Liver (tissue), 9 donors: ENCODE results near the gene AGL. TPM values are rescaled to one million over a fixed set of nuclear protein-coding genes. Genes with fewer than 3 reads are reported as not detected.

ENCODE experiments used
- DNase-seq: peaks from one replicate; pipeline ENCODE4 v3.0.0-alpha.2; 2017; ENCODE audit warnings: low spot score
- H3K27ac ChIP-seq, 2 donors: one replicate each; pipeline ENCODE4 v1.7.0; 2013; ENCODE audit warnings: inconsistent platforms in 2 of 2, low read length in 2 of 2, control low read depth in 1 of 2, low read depth in 1 of 2, mild to moderate bottlenecking in 1 of 2
- H3K27me3 ChIP-seq, 4 donors: one replicate each; pipeline versions ENCODE4 v1.6.1 to v1.7.0; 2013; ENCODE audit warnings: low read length in 3 of 4, inconsistent platforms in 1 of 4, mild to moderate bottlenecking in 1 of 4, moderate library complexity in 1 of 4; ENCODE audit not compliant: control insufficient read depth in 4 of 4, insufficient read depth in 4 of 4
- H3K36me3 ChIP-seq, 4 donors: one replicate each; pipeline versions ENCODE4 v1.6.1 to v1.7.0; 2013; ENCODE audit warnings: low read length in 3 of 4, mild to moderate bottlenecking in 3 of 4, low read depth in 1 of 4, moderate library complexity in 1 of 4; ENCODE audit not compliant: control insufficient read depth in 4 of 4, insufficient read depth in 3 of 4
- H3K4me1 ChIP-seq, 4 donors: one replicate each; pipeline versions ENCODE4 v1.6.1 to v1.7.0; 2013; ENCODE audit warnings: low read length in 3 of 4, mild to moderate bottlenecking in 3 of 4, moderate library complexity in 1 of 4; ENCODE audit not compliant: control insufficient read depth in 4 of 4, insufficient read depth in 4 of 4
- H3K4me3 ChIP-seq, 3 donors: one replicate each; pipeline versions ENCODE4 v1.6.1 to v1.7.0; 2013; ENCODE audit warnings: low read length in 3 of 3, control low read depth in 1 of 3, low read depth in 1 of 3, mild to moderate bottlenecking in 1 of 3
- H3K9ac ChIP-seq, 2 donors: one replicate each; pipeline ENCODE4 v1.7.0; 2013; ENCODE audit warnings: low read length in 2 of 2, mild to moderate bottlenecking in 2 of 2, moderate library complexity in 2 of 2, control low read depth in 1 of 2, low read depth in 1 of 2
- H3K9me3 ChIP-seq, 4 donors: one replicate each; pipeline versions ENCODE4 v1.6.1 to v1.7.0; 2013; ENCODE audit warnings: low read length in 3 of 4; ENCODE audit not compliant: control insufficient read depth in 4 of 4
- EGR1 ChIP-seq, 2 donors: IDR thresholded peaks; 2 replicates each; pipeline ENCODE4 v1.6.1; 2016 to 2018; ENCODE audit warnings: antibody characterized with exemption in 2 of 2, low read depth in 2 of 2
- FOXA2 ChIP-seq: IDR thresholded peaks from 2 replicates; pipeline ENCODE4 v1.6.1; 2016; ENCODE audit warnings: antibody characterized with exemption
- GABPA ChIP-seq, 2 donors: IDR thresholded peaks in 1 of 2; conservative IDR thresholded peaks in 1 of 2; 2 replicates each; pipeline ENCODE4 v1.6.1; 2016; ENCODE audit warnings: antibody characterized with exemption in 2 of 2, mild to moderate bottlenecking in 1 of 2, moderate library complexity in 1 of 2
- HNF4A ChIP-seq, 2 donors: conservative IDR thresholded peaks; 2 replicates each; pipeline ENCODE4 v1.6.1; 2016; ENCODE audit warnings: antibody characterized with exemption in 2 of 2, mild to moderate bottlenecking in 2 of 2
- JUND ChIP-seq, 2 donors: IDR thresholded peaks; 2 replicates each; pipeline ENCODE4 v1.6.1; 2016; ENCODE audit warnings: antibody characterized with exemption in 2 of 2
- RXRA ChIP-seq, 2 donors: IDR thresholded peaks; 2 replicates each; pipeline ENCODE4 v1.6.1; 2017 to 2018; ENCODE audit warnings: antibody characterized with exemption in 2 of 2, mild to moderate bottlenecking in 1 of 2
- SP1 ChIP-seq: IDR thresholded peaks from 2 replicates; pipeline ENCODE4 v1.6.1; 2018; ENCODE audit warnings: antibody characterized with exemption, mild to moderate bottlenecking
- TAF1 ChIP-seq: conservative IDR thresholded peaks from 2 replicates; pipeline ENCODE4 v1.6.1; 2016; ENCODE audit warnings: antibody characterized with exemption, mild to moderate bottlenecking
- YY1 ChIP-seq: IDR thresholded peaks from 2 replicates; pipeline ENCODE4 v1.6.1; 2016; ENCODE audit warnings: antibody characterized with exemption, mild to moderate bottlenecking
- WGBS: extraction: QIAGEN DNeasy Blood & Tissue Kit; methylation state at CpG from one replicate; pipeline ENCODE4 v1.1.7; 2013; 5-methylcytosine and 5-hydroxymethylcytosine counted together
- polyA plus RNA-seq, 2 donors: library from polyadenylated mRNA; stranded (reverse) in 1 of 2; unstranded in 1 of 2; fragments of 200-250 nt in 1 of 2; fragments of >200 nt in 1 of 2; fragmentation: Nextera tagmentation in 1 of 2; extraction: Ambion mirVana in 1 of 2; gene quantifications; one replicate each; pipeline versions ENCODE4 v1.2.1 to v1.2.3, GENCODE V29; 2013 to 2015
- total RNA-seq, 2 donors: library from RNA; depleted of rRNA; stranded (reverse); fragments of >200 nt; gene quantifications; one replicate each; pipeline ENCODE4 v1.2.3, GENCODE V29; 2014
- TF ChIP-seq, protein P1 (sequence below): IDR thresholded peaks from 2 replicates; pipeline ENCODE4 v1.6.1; 2016; ENCODE audit warnings: antibody characterized with exemption, mild to moderate bottlenecking
- TF ChIP-seq, protein P2 (sequence below): IDR thresholded peaks from 2 replicates; pipeline ENCODE4 v1.6.1; 2016; ENCODE audit warnings: antibody characterized with exemption
- donor health status: healthy.
- donor health status: healthy.
- donor health status: healthy.
- donor health status: healthy.
- donor health status: healthy.

Gene AGL
- total and polyA plus RNA-seq, 4 donors: 10.1 to 78.5 (median 19.9) TPM

DNA sequence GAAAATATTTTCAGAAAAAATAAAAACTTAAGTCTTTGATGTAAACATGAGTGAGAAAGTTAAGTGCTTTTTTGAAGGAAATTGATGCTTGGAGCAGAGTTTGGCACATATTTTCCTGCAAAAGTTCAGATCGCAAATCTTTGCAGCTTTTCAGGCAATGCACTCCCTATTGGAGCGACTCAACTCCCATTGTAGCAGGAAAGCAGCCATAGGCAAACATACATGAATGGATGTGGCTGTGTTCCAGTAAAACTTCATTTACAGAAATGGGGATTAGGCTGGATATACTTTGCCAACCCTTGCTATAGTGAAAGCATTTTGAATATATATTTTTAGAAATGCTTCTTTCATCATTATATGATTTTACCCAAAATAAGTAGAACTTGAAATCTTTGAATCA lies 8.1 kb downstream of the AGL start:
- DNase-seq: no peak
- Histone ChIP-seq H3K9ac (no peak overlapping the region), H3K36me3 (peaks cover 2 to 12% (median 4%) of the 10 kb centered on the region in 4 donors), H3K4me1 (peaks cover 2 to 20% (median 12%) of the 10 kb centered on the region in 4 donors), H3K9me3 (no peaks in the 10 kb centered on the region), H3K4me3 (no peak overlapping the region), H3K27ac (peak overlapping the region in 1 of 2 donors; percentile 20), H3K27me3 (no peaks in the 10 kb centered on the region)
- WGBS: 56% methylated on average over 2 of the region's 2 CpGs
- no peak for TF ChIP-seq TAF1
- TF ChIP-seq JUND (IDR thresholded peaks at IDR 0.05): no peak
- TF ChIP-seq GABPA (IDR thresholded peaks at IDR 0.05 in 1 of 2, conservative IDR thresholded peaks at IDR 0.05 in 1 of 2): no peak
- TF ChIP-seq HNF4A (conservative IDR thresholded peaks at IDR 0.05): no peak
- TF ChIP-seq, protein P1, sequence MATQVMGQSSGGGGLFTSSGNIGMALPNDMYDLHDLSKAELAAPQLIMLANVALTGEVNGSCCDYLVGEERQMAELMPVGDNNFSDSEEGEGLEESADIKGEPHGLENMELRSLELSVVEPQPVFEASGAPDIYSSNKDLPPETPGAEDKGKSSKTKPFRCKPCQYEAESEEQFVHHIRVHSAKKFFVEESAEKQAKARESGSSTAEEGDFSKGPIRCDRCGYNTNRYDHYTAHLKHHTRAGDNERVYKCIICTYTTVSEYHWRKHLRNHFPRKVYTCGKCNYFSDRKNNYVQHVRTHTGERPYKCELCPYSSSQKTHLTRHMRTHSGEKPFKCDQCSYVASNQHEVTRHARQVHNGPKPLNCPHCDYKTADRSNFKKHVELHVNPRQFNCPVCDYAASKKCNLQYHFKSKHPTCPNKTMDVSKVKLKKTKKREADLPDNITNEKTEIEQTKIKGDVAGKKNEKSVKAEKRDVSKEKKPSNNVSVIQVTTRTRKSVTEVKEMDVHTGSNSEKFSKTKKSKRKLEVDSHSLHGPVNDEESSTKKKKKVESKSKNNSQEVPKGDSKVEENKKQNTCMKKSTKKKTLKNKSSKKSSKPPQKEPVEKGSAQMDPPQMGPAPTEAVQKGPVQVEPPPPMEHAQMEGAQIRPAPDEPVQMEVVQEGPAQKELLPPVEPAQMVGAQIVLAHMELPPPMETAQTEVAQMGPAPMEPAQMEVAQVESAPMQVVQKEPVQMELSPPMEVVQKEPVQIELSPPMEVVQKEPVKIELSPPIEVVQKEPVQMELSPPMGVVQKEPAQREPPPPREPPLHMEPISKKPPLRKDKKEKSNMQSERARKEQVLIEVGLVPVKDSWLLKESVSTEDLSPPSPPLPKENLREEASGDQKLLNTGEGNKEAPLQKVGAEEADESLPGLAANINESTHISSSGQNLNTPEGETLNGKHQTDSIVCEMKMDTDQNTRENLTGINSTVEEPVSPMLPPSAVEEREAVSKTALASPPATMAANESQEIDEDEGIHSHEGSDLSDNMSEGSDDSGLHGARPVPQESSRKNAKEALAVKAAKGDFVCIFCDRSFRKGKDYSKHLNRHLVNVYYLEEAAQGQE: no peak
- no peak for TF ChIP-seq EGR1 (IDR thresholded peaks at IDR 0.05; ENCODE audit: low read depth in 2 of 2)
- TF ChIP-seq, protein P2, sequence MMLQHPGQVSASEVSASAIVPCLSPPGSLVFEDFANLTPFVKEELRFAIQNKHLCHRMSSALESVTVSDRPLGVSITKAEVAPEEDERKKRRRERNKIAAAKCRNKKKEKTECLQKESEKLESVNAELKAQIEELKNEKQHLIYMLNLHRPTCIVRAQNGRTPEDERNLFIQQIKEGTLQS: no peak

DNA sequence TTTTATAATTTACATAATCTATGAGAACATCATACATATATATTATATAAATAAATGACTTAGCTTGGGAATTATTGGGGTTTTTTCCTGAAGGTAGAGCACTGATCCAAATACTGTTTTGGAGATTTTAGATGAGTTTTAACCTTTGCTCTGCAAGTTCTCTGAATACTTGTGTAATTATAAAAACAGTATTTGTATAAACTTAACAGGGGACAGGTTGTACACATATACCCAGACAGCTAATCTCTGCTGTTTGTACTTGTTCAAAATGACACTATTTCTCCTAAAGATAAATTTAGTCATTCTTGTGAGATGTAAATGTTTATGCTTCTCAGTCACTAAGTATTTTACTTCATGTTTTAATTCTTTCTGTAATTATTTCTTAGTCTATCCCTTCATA lies 8.7 kb downstream of the AGL start:
- no peaks in the 10 kb centered on the region for H3K9me3 ChIP-seq
- TF ChIP-seq SP1: peak; percentile 82
- peak; percentile 46 to 60 for TF ChIP-seq RXRA (IDR thresholded peaks at IDR 0.05)
- TF ChIP-seq, protein P1: no peak
- peak; percentile 59 to 62 for TF ChIP-seq HNF4A (conservative IDR thresholded peaks at IDR 0.05)
- no peak for TF ChIP-seq EGR1 (IDR thresholded peaks at IDR 0.05; ENCODE audit: low read depth in 2 of 2)
- peaks cover 0 to 11% (median 4%) of the 10 kb centered on the region in 4 donors for H3K36me3 ChIP-seq
- H3K27me3 ChIP-seq: no peaks in the 10 kb centered on the region
- H3K9ac ChIP-seq: no peak overlapping the region
- H3K4me1 ChIP-seq: peaks cover 2 to 17% (median 10%) of the 10 kb centered on the region in 4 donors
- no peak overlapping the region for H3K4me3 ChIP-seq
- DNase-seq: no peak
- peak overlapping the region in 1 of 2 donors; percentile 20 for H3K27ac ChIP-seq

DNA sequence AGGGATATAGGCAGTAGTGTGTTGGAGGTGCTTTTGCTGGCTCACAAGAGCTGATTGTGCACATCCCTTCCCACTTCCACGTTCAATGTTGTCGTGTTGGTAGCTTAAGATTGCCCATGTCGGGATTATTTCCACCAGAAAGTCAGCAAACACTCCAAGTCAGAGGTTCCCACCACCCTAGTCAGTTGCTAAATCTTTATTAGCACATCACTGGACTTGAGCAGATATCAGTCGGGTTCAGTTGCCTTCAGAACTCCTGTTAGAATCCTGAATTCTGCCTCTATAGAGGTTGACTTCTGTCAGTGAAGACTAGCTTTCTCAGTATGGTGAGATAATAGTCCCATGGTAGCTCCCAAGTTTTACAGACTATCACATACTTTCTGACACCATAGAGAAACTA lies 10.5 kb downstream of the AGL start:
- Histone ChIP-seq H3K27me3 (no peaks in the 10 kb centered on the region), H3K4me3 (no peak overlapping the region), H3K9ac (no peak overlapping the region), H3K36me3 (peaks cover 0 to 18% (median 11%) of the 10 kb centered on the region in 4 donors), H3K4me1 (peaks cover 2 to 17% (median 10%) of the 10 kb centered on the region in 4 donors), H3K9me3 (no peaks in the 10 kb centered on the region), H3K27ac (peak overlapping the region in 1 of 2 donors; percentile 68)
- TF ChIP-seq RXRA (IDR thresholded peaks at IDR 0.05): peak in 1 of 2 donors; percentile 23
- TF ChIP-seq FOXA2: no peak
- no peak for TF ChIP-seq YY1
- TF ChIP-seq HNF4A (conservative IDR thresholded peaks at IDR 0.05): peak; percentile 5 to 28
- WGBS: 37% methylated on average over 4 of the region's 4 CpGs
- DNase-seq: no peak
